K562 (cell line): Measurements from ENCODE around the gene EDN2. TPM values are rescaled to one million over a fixed set of nuclear protein-coding genes. Genes with fewer than 3 reads are reported as not detected.

Source experiments
- BHLHE40 ChIP-seq: IDR thresholded peaks from 2 replicates; pipeline ENCODE4 v1.6.1; 2011; ENCODE audit warnings: low read length, improper control_type of control experiment
- BRF2 ChIP-seq: IDR thresholded peaks from 3 replicates; pipeline ENCODE4 v1.6.1; 2011; ENCODE audit warnings: borderline replicate concordance, mild to moderate bottlenecking; ENCODE audit not compliant: insufficient read length, insufficient read depth
- CEBPG ChIP-seq, 3 experiments: fragments of 200-800 bp in 1 of 3; sonication (Bioruptor generic) in 1 of 3; sonication (generic) in 1 of 3; formaldehyde crosslinking in 1 of 3; IDR thresholded peaks in 2 of 3; conservative IDR thresholded peaks in 1 of 3; 2 replicates each; pipeline versions ENCODE4 v1.6.1 to v1.8.0; 2016 to 2022; ENCODE audit warnings: missing compliant biosample characterization in 2 of 3, missing genetic modification characterization in 2 of 3, mild to moderate bottlenecking in 1 of 3, missing genetic modification reagents in 1 of 3
- FIP1L1 ChIP-seq: fragments of 200-400 bp; formaldehyde crosslinking; IDR thresholded peaks from 2 replicates; pipeline ENCODE4 v1.6.1; 2018; ENCODE audit warnings: mild to moderate bottlenecking, low read depth, low read length; ENCODE audit not compliant: poor library complexity, severe bottlenecking
- FOS ChIP-seq: IDR thresholded peaks from 3 replicates; pipeline ENCODE4 v1.6.1; 2011; ENCODE audit not compliant: insufficient read length; ENCODE audit errors: extremely low read depth
- FOSL1 ChIP-seq: fragments of 200-800 bp; sonication (Bioruptor generic); conservative IDR thresholded peaks from 2 replicates; pipeline ENCODE4 v1.6.1; 2016; ENCODE audit warnings: missing genetic modification characterization, missing compliant biosample characterization
- MAFK ChIP-seq: IDR thresholded peaks from 2 replicates; pipeline ENCODE4 v1.6.1; 2011; ENCODE audit warnings: low read length, improper control_type of control experiment
- MITF ChIP-seq: IDR thresholded peaks from 2 replicates; pipeline ENCODE4 v1.6.1; 2014; ENCODE audit warnings: antibody characterized with exemption
- NONO ChIP-seq, 2 experiments: fragments of 200-400 bp in 1 of 2; fragments of 450-650 bp in 1 of 2; formaldehyde crosslinking in 1 of 2; IDR thresholded peaks; 2 replicates each; pipeline ENCODE4 v1.6.1; 2017; ENCODE audit warnings: low read depth in 2 of 2, mild to moderate bottlenecking in 2 of 2, moderate library complexity in 2 of 2, low read length in 1 of 2
- POLR2H ChIP-seq: IDR thresholded peaks from 2 replicates; pipeline ENCODE4 v1.6.1; 2016; ENCODE audit warnings: missing genetic modification characterization, low read depth, mild to moderate bottlenecking, control low read depth, missing compliant biosample characterization, moderate library complexity
- TCF7 ChIP-seq: sonication (generic); IDR thresholded peaks from 2 replicates; pipeline ENCODE4 v1.6.1; 2016; ENCODE audit warnings: antibody characterized with exemption, borderline replicate concordance
- TFAP4 ChIP-seq: sonication (generic); formaldehyde crosslinking; IDR thresholded peaks from 2 replicates; pipeline ENCODE4 v1.8.0; 2022; ENCODE audit warnings: missing genetic modification reagents, mild to moderate bottlenecking, moderate library complexity, borderline replicate concordance
- TRIM24 ChIP-seq, 2 experiments: fragments of 450-650 bp; IDR thresholded peaks; 2 replicates each; pipeline ENCODE4 v1.6.1; 2016
- ZBTB11 ChIP-seq, 3 experiments: fragments of 200-800 bp in 1 of 3; fragments of 250-450 bp in 1 of 3; fragments of 450-650 bp in 1 of 3; sonication (Bioruptor Pico) in 1 of 3; sonication (Bioruptor generic) in 1 of 3; formaldehyde crosslinking in 1 of 3; IDR thresholded peaks; 2 replicates each; pipeline versions ENCODE4 v1.6.1 to v1.8.0; 2016 to 2022; ENCODE audit warnings: mild to moderate bottlenecking in 2 of 3, missing genetic modification characterization in 2 of 3, missing compliant biosample characterization in 1 of 3, moderate library complexity in 1 of 3
- ZBTB43 ChIP-seq: sonication (generic); formaldehyde crosslinking; IDR thresholded peaks from 2 replicates; pipeline ENCODE4 v1.8.0; 2023; ENCODE audit warnings: mild to moderate bottlenecking, missing genetic modification reagents
- polyA plus RNA-seq, 8 experiments: library from polyadenylated mRNA; depleted of rRNA in 4 of 8; stranded (reverse) in 5 of 8; unstranded in 3 of 8; fragments of >200 nt; fragmentation: Nextera tagmentation in 2 of 8; fragmentation: Illumina TruSeq in 1 of 8; extraction: Ambion mirVana in 2 of 8; extraction: Trizol in 1 of 8; gene quantifications; 2 replicates each; pipeline versions ENCODE4 v1.2.1 to v1.2.3, GENCODE V29; 2011 to 2014; ENCODE audit warnings: inconsistent platforms in 1 of 8, missing spikeins in 1 of 8
- total RNA-seq, 7 experiments: library from RNA; depleted of rRNA in 6 of 7; stranded (reverse); fragments of >200 nt in 6 of 7; fragmentation: Illumina TruSeq in 2 of 7; extraction: Trizol in 2 of 7; gene quantifications; 2 replicates each; pipeline versions ENCODE4 v1.2.1 to v1.2.3, GENCODE V29; 2011 to 2021; ENCODE audit warnings: low replicate concordance in 1 of 7

Gene EDN2
- total and polyA plus RNA-seq, 9 of the 15 experiments (the other 6 are each of a cell fraction or from before 2014, with no cell fraction given): not detected

- TF ChIP-seq BHLHE40: peak; percentile 39; the same call in 1 of the 2 replicates
- no peak; the same call in 1 of the 2 replicates for TF ChIP-seq TFAP4 (CRISPR knock-in tag)
- no peak for TF ChIP-seq TCF7
- TF ChIP-seq MAFK: no peak
- 0 out of 6 replicates have a peak, but pooled peaks of 1 of the 3 experiments have one; percentile 37 for TF ChIP-seq ZBTB11 (CRISPR knock-in tag; IDR thresholded peaks at IDR 0.05)
- no peak for TF ChIP-seq FOS
- TF ChIP-seq BRF2: no peak
- TF ChIP-seq FIP1L1: no peak
- no peak for TF ChIP-seq CEBPG (CRISPR knock-in tag; IDR thresholded peaks at IDR 0.05)
- TF ChIP-seq CEBPG (tag; conservative IDR thresholded peaks at IDR 0.05 in 1 of 2, IDR thresholded peaks at IDR 0.05 in 1 of 2): no peak
- no peak for TF ChIP-seq NONO (IDR thresholded peaks at IDR 0.05; ENCODE audit: low read depth in 2 of 2, low read length in 1 of 2)
- TF ChIP-seq MITF: no peak
- TF ChIP-seq FOSL1 (tag): peak; percentile 90
- peak in 1 of 2 experiments; percentile 31; a peak in 1 of 4 replicates for TF ChIP-seq TRIM24 (IDR thresholded peaks at IDR 0.05)
- TF ChIP-seq ZBTB43 (CRISPR knock-in tag): no peak
- TF ChIP-seq POLR2H (tag): no peak
These were observed 19.9 kb upstream of the EDN2 start (continued) for GRCh38 chr1:41504114-41505035.
